Measurements from ENCODE around the gene HERC2.
"Not testable (repeated sequence)": the region's sequence is repeated elsewhere in the genome, so short reads cannot be mapped to it uniquely, and the experiment has no call there.

HERC2 gene, protein sequence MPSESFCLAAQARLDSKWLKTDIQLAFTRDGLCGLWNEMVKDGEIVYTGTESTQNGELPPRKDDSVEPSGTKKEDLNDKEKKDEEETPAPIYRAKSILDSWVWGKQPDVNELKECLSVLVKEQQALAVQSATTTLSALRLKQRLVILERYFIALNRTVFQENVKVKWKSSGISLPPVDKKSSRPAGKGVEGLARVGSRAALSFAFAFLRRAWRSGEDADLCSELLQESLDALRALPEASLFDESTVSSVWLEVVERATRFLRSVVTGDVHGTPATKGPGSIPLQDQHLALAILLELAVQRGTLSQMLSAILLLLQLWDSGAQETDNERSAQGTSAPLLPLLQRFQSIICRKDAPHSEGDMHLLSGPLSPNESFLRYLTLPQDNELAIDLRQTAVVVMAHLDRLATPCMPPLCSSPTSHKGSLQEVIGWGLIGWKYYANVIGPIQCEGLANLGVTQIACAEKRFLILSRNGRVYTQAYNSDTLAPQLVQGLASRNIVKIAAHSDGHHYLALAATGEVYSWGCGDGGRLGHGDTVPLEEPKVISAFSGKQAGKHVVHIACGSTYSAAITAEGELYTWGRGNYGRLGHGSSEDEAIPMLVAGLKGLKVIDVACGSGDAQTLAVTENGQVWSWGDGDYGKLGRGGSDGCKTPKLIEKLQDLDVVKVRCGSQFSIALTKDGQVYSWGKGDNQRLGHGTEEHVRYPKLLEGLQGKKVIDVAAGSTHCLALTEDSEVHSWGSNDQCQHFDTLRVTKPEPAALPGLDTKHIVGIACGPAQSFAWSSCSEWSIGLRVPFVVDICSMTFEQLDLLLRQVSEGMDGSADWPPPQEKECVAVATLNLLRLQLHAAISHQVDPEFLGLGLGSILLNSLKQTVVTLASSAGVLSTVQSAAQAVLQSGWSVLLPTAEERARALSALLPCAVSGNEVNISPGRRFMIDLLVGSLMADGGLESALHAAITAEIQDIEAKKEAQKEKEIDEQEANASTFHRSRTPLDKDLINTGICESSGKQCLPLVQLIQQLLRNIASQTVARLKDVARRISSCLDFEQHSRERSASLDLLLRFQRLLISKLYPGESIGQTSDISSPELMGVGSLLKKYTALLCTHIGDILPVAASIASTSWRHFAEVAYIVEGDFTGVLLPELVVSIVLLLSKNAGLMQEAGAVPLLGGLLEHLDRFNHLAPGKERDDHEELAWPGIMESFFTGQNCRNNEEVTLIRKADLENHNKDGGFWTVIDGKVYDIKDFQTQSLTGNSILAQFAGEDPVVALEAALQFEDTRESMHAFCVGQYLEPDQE (N-terminal part only)
- total RNA-seq: 97.0 to 164 (median 121) reads per million in 4 donors

- not testable (repeated sequence) for DNase-seq
Observed at GRCh38 chr15:28322129-28322588, at the start of gene HERC2. TSS of gene HERC2 (minus strand) at chr15:28322179. CDS start at chr15:28321433, 746 bp downstream.

DNA sequence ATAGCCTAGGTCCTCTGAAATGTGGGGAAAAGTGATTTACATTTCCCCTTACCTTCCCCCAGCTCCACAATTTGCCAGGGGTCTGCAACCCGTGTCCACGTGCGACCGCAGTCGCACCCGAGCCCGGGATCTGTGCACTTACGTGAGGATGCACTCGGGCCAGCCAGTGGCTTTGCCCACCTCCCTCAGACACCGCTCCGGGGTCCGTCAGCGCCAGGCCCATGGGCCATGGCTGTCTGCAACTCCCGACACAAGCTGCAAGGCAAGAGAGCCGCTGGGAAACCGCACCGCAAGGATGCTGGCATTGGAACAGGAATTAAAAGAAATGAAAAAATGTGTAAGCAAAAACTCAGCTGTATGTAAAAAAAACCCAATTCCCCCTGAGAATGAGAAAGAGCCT, 43.5 kb upstream of the HERC2 start:
- DNase-seq: not testable (repeated sequence)

- DNase-seq: not testable (repeated sequence)
Observed at GRCh38 chr15:28357984-28358383, 36.0 kb upstream of the HERC2 start, which contains the start of gene GOLGA6L24. TSS of gene GOLGA6L24 (minus strand) at chr15:28358084. CDS start at chr15:28358023, 61 bp downstream.

GRCh38 chr15:28321358-28322078, 461 bp downstream of the HERC2 start:
- peak in 1 of 5 donors; percentile 3 for DNase-seq

DNA sequence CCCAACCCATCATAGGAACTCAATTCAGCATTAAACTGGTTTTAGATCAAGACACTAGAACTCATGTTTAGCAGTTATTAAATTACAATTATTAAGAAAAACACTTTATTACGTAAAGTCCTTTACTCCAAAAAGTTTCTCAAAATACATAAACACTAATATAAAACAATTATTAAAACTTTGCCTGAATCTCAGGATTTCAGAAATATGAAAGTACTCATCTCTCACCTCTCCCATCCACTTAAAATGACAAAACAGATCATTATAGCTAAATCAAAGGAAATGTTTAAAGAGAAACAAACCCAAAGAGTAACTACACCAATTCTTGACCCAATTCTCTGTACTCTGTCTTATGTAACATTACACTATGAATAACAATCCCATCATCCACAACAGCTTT, 2.3 kb downstream of the HERC2 start:
- DNase-seq: not testable (repeated sequence)

DNA sequence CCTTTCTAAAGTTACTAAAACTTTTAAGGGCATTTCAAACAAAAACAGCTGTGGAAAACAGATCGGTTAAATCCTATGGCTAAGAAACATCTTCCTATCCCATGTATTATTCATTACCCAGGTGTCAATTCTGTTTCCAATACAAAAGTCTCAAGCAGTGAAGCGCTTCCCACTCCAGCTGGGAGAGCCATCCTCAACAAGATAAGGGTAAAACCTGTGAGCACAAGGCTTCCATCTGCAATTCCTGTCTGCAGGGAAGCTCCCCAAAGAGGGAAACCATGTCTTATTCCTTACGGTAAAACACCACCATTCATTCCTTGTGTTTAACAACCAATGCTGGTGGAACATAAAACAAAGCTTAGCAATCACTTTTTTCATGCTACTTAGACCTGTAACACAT, 3.2 kb downstream of the HERC2 start:
- not testable (repeated sequence) for DNase-seq

DNA sequence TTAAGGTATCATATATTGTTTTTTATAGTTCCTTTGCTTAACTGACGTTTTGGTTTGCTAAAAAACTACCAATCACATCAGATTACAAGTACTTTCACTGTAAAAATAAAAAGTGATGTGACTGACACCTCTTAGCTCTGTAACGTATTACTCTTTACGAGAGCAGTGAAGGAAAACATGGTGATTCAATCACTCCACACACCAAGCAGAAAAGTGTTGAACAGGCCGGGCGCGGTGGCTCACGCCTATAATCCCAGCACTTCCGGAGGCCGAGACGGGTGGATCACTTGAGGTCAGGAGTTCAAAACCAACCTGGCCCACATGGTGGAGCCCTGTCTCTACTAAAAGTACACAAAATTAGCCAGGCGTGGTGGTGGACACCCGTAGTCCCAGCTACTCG, 3.9 kb downstream of the HERC2 start:
- DNase-seq: not testable (repeated sequence)

DNA sequence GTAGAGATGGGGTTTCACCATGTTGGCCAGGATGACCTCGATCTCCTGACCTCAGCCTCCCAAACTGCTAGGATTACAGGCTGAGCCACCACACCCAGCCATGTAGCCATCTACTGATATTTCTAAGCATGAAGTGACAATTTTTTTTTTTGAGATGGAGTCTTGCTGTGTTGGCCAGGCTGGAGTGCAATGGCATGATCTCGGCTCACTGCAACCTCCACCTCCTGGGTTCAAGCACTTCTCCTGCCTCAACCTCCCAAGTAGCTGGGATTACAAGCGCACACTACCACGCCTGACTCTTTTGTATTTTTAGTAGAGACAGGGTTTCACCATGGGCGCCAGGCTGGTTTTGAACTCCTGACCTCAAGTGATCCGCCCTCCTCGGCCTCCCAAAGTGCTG, 5.0 kb downstream of the HERC2 start:
- DNase-seq: not testable (repeated sequence)

DNA sequence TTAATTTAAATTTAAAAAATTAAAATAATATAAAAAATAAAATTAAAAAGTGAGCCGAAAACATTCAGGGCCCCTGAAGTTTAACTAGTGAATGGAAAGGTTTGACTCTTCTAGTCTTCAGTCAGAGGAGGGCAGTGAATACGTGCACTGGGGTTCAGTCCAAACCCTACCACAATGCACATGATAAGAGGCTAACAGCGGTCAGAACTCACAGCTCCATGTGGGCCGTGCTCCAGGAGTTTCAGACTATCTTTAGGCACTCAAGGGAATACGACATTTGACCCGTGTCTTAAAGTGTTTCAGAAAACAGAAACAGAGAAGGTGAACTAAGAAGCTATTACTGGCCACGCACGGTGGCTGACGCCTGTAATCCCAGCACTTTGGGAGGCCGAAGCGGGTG, 11.5 kb downstream of the HERC2 start:
- DNase-seq: not testable (repeated sequence)

DNA sequence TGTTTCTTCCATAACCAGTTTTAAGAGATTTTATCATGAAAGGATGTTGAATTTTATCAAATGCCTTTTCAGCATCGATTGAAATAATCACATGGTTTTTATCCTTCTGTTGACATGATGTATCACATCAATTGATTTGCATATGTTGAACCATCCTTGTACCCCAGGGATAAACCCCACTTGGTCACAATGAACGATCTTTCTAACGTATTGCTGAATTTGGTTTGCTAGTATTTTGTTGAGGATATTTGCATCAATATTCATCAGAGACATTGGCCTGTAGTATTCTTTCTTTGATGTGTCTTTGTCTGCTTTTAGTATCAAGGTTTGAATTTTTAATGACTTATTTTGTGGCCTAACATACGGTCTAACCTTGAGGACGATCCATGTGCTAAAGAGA, 13.3 kb downstream of the HERC2 start:
- DNase-seq: not testable (repeated sequence)

GRCh38 chr15:28305700-28306099, 16.3 kb downstream of the HERC2 start:
- not testable (repeated sequence) for DNase-seq

- not testable (repeated sequence) for DNase-seq
Observed at GRCh38 chr15:28297434-28297833, 24.5 kb downstream of the HERC2 start.

GRCh38 chr15:28296814-28297213, 25.2 kb downstream of the HERC2 start:
- DNase-seq: peak in 1 of 5 donors; percentile 13

- DNase-seq: not testable (repeated sequence)
Observed at GRCh38 chr15:28295009-28295563, 26.9 kb downstream of the HERC2 start.

DNA sequence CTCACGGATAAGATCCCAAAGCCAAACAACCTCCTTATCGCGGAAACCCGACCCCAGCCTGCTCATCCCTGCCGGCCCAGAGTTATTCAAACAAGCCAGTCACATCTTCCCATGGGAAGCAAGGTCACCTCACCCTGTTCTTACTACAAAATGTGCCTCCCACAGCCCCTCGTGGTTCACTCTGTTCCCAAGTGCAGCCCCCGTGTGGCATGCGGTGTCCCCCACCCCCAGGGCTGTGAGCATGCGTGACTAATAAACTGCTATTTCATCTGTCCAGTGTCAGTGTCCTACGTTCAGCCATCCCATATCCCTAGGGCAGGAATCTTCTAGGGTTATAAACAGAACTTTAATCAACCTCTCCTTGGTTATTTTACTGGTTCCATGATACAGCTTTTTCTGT, 27.4 kb downstream of the HERC2 start:
- DNase-seq: not testable (repeated sequence)

DNA sequence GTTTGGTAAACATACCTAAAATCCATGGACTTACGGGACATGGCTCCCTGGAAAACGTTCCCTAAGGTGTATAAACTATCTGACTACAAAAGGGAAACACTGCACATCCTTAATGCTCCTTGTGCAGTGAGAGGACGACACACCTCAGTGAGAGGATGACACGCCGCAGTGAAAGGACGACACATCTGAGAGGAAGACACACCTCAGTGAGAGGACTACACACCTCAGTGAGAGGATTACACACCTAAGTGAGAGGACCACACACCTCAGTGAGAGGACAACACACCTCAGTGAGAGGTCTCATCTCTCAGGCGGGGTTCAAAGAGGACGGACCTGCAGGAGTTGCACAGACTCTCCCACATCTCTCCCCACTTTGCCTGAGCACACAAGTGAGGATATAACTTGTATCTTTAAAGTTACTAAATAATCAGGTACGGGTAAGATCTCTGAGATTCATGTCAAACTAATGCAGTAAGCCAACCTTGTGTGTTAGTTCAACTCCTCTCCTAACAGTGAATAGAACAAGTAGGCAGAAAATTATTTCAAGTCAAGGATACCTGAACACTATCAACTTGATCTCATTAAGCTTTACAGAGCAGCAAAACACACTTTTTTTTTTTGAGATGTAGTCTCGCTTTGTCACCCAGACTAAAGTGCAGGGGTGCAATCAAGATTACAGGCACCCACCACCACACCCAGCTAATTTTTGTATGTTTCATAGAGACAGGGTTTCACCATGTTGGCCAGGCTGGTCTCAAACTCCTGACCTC, 32.1 kb downstream of the HERC2 start:
- DNase-seq: no peak

DNA sequence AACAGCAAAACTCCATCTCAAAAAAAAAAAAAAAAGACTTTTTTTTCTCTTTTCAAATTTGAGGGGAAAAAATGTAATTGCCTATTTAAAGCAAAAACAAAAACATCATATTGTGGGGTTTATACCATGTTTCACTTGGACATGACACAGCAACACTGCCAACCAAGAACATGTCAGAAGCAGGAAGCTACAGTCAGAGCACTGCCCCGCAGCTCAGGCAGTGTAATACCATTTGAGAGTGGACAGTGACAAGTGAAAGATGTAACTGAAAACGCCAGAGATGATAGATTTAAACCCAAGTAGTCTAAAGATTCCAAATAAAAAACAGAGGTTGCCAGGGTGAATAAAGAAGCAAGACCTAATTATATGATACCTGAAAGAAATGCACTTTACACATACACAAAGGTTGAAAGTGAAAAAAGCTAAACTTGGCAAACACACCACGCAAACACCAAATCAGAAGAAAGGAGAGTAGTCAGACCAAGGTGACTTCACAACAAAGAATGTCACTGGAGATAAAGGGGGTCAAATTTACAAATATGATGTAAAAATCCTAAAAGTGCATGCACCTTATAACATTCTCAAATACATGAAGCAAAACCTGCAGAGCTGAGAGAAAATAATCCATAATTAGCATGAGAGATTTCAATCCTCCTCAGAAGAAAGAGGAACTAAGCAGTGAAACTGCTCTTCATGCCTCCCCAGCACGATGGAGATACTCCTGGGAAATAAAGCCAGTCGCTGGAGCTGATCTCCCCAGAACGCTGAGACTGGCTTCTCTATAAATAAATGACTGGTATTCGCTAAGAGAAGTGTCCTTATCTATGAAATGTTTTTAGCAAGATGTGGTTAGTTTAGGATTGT, 32.9 kb downstream of the HERC2 start:
- not testable (repeated sequence) for DNase-seq

DNA sequence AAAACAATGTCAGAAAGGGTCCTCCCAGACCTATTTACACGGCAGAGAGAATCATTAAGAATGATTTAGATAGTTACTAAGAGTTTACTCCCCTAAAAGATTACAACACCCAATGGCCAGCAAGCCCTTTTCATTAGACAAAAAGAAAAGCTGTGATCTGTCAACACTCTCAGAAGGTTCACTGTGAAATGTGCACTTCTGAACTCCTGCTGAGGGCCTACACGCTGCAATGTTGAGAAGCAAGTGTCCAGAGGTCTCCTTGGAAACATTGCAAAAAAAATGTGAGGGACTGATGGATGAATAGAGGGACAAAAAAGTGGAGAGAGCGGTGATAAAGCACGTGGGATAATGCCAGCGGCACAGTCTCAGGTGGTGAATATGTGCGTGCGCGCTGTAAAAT, 35.3 kb downstream of the HERC2 start:
- DNase-seq: not testable (repeated sequence)

DNA sequence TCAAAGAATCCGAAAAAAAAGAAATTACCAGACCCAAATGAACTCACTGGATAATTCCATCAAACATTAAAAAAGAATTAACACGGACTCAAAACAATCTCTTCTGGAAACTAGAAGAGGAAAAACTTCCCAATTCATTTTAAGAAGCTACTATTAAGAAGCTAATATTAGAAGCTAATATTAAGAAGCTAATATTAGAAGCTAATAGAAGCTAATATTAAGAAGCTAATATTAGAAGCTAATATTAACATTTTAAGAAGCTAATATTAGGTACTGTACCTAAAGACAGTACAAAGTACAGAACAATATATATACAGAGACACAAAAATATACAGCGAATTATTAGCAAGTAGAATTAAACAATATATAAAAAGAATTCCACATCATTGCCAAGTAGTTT, 35.9 kb downstream of the HERC2 start:
- no peak for DNase-seq

Measured in T-helper 1 cell (primary cell).